Right ventricle myocardium inferior (tissue), 1 donor: ENCODE data around the gene HES7. TPM values are rescaled to one million over a fixed set of nuclear protein-coding genes. Genes with fewer than 3 reads are reported as not detected.
"Not testable (repeated sequence)": the region's sequence is repeated elsewhere in the genome, so short reads cannot be mapped to it uniquely, and the experiment has no call there.

ENCODE experiments used
- ATAC-seq: fragments of 200-7000 bp; cut with Tn5 transposase; one replicate; pipeline ENCODE4 v1.9.1; 2020; ENCODE audit warnings: mild to moderate bottlenecking, moderate library complexity
- DNase-seq: peaks from one replicate; pipeline ENCODE4 v3.0.0; 2021; ENCODE audit errors: missing footprints
- intact Hi-C: fragments of 100-400 bp; cut with DNase I; formaldehyde crosslinking; loops from one replicate; pipeline ENCODE4 v1.11.0; 2022
- long read RNA-seq: library from polyadenylated mRNA; unstranded; transcript quantifications from one replicate; pipeline ENCODE4 v2.0.0, GENCODE V29; 2021
- total RNA-seq: library from RNA; stranded (reverse); fragmentation: NEBNext Ultra II Directional; extraction: Animal tissue kit (Norgen Biotek cat#: 25700); gene quantifications from one replicate; pipeline ENCODE4 v1.2.1, GENCODE V29; 2021
- donor health status: DM: no; HTN: yes; CAD: no; lungs with severe emphysema.

The HES7 gene
- not detected for total RNA-seq
- long read RNA-seq: 0 reads

DNA sequence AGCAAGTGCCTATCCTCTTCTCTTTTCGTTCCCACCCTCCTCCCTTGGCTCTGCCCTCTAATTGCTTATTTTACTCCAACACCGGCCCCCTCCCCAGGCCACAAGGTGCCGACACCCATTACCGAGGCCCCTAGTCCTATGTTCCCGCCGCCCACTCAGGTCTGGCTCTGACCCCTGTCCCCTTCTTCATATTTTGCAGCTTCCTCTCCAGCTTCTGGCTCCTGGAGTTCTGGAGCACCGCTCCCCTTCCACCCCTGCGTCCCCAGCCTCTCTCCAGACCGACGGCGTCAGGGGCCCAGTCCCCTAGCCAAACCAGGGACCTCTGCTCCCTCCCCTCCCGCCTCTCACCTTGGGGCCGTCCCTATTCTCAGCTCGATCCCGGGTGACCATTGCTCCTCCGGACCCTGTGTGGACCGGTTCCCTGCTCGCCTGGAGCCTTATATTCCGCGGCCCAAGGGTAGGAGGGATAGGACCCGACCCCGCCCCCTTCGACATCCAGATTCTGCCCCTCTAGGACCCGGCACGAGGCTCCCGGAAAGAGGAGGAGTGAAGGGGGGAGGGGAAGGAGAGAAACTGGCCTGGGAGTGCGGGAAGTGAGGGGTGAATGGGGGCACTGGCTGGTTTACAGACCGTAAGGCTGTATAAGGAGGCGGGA is at the start of gene HES7:
HES7 (minus strand) TSS at position 412 of the 655 bp plus-strand sequence; CDS start at position 390, 22 bp downstream.
- DNase-seq: no peak
- intact Hi-C loops: no loop called here

DNA sequence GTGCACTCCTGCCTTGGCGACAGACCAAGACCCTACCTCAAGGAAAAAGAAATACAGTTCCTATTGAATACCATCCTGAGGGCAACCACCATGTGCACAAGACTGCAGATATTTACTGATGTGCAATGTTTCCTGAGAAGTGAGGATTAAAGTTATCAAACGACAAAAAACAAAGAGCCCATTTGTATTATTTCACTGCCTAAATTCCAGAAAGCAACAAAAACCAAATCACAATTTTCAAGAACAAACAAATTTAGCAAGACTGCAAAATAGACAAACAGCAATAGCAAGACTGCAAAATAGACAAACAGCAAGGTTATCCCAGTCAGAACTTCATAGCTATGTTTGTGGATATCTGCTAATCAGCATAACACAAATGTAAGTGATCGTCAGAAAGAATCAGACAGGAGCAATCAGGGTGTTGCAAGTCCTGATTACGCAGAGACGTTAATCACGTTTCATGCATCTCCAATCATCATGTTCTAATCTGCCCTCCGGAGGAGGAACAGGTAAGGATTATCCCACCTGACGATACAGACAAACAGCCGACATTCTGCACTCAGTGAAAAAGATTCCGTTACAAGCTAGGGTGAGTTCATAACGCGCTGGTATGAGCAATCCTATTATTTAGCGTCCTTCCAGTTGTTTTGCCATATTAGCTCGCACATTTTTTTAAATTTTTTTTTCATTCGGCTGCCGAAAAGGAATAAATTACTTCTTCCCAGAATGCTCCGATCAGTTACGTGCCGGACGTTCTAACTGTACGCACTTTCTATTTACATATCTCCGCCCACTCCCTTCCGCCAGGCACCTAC is 49.4 kb upstream of the HES7 start:
- ATAC-seq: peak; percentile 91
- intact Hi-C loops: no loop called here
- peak; percentile 75 for DNase-seq

More for the DNA sequence above, at the start of gene HES7:
- no peak for ATAC-seq

DNA sequence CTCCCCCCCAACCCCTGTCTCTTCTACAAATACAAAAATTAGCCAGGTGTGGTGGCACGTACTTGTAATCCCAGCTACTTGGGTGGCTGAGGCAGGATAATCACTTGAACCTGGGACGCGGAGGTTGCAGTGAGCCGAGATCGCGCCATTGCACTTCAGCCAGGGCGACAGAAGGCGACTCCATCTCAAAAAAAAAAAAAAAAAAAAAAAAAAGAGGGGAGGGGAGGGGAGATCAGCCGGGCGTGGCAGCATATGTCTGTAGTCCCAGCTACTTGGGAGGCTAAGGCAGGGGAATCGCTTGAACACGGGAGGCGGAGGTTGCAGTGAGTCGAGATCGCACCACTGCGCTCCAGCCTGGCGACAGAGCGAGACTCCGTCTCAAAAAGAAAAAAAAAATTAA is 46.3 kb upstream of the HES7 start:
- ATAC-seq, intact Hi-C loops: not testable (repeated sequence)
- peak; percentile 53 for DNase-seq

DNA sequence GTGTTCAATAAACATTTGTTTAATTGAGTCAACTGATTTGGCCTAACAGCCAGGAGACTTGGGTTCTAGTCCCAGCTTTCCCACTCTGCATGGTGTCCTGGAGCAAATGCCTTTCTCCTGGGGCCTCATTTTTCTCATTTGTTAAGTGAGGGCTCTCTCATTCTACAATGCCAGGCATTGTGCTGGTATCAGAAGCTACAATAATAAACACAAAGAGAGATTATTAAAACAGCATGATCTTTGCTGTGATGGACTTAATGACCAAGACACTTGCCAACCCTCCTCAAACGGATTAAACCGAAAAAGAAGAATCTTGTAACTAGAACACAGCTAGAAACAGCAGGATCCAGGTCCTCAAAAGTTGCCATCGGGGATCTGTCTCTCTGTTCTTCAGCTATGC is 43.6 kb upstream of the HES7 start:
- intact Hi-C loops: no loop called here
- ATAC-seq (no peak), DNase-seq (no peak)

DNA sequence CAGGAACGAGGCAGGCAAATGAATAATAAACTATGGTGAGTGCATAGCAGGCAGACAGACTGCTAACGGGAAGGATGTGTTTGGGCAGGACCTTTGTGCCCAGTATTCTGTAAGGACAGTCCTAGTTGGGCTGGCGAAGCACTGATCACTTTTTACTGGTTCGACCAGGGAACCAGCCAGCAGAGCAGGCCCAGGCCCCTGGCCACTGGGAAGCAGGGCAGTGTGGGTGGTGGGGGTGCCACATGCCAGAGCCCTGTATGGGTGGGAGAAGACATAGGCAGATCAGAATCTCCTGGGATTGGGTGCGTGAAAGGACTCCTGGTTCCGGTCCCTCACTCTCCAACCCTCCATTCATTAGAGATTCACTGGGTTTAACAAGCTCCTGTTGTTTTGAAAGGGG is 42.8 kb upstream of the HES7 start:
- intact Hi-C loops: no loop called here
- ATAC-seq (no peak), DNase-seq (peak; percentile 41)

DNA sequence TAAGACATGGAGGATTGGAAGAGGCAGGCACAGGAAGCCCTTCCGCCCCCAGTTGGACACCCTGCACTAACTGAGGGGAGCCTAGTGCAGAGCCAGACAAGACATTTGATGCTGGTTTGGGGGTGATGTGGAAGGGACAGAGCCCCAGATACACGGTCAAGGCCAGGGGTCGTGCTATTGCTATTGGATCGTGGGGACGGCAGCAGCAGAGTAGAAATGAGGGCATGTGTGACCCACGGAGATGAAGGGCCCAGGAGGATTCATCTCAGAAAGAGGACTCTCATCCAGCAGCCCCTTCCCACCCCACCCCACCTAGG is 40.9 kb upstream of the HES7 start:
- intact Hi-C loops: loop anchor here (2.0 kb wide), 1 partner anchor 22 kb away; no protein-coding TSS in a partner anchor
- no peak for ATAC-seq
- peak; percentile 33 for DNase-seq

DNA sequence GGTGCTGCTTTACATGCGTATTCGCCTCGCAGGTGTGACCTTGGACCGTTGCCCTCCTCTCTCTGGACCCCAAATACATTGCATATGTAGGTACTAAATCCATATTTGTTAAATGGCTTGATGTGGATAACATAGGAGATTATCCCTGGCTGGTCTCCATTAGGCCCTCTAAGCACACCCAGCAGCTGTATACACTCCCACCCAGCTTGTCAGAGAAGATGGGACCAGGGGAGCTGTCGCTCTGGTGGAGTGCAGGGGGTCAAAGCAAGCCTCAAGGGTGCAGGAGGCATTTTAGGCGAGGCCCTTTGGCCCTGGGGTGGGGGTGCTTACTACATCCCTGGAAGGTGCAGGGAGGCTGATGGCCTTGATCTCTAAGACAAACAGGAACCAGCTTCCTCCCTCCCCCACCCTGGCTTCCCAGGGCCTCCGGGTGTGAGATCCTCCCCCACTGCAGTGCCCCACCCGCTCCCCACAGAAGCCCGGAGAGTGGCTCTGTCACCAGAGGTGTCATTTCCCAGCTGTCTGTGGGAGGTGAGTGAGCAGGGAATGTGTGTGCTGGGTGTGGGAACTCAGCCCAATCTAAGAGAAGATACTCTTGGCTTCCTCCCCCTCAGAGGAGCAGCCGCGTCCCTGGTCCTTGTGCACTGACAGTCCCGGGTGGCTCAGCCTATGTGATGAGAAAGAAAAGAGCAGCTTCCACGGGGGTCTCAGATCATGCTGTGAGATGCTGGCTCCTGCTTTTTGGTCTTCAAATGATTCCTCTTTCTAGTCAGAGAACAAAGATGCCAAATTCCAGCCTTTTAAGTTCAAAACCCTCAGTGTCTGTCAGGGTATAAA is 40.3 kb upstream of the HES7 start:
- intact Hi-C loops: loop anchor here (2.0 kb wide), 1 partner anchor 23 kb away; no protein-coding TSS in a partner anchor
- DNase-seq (peak; percentile 89), ATAC-seq (peak; percentile 87)

DNA sequence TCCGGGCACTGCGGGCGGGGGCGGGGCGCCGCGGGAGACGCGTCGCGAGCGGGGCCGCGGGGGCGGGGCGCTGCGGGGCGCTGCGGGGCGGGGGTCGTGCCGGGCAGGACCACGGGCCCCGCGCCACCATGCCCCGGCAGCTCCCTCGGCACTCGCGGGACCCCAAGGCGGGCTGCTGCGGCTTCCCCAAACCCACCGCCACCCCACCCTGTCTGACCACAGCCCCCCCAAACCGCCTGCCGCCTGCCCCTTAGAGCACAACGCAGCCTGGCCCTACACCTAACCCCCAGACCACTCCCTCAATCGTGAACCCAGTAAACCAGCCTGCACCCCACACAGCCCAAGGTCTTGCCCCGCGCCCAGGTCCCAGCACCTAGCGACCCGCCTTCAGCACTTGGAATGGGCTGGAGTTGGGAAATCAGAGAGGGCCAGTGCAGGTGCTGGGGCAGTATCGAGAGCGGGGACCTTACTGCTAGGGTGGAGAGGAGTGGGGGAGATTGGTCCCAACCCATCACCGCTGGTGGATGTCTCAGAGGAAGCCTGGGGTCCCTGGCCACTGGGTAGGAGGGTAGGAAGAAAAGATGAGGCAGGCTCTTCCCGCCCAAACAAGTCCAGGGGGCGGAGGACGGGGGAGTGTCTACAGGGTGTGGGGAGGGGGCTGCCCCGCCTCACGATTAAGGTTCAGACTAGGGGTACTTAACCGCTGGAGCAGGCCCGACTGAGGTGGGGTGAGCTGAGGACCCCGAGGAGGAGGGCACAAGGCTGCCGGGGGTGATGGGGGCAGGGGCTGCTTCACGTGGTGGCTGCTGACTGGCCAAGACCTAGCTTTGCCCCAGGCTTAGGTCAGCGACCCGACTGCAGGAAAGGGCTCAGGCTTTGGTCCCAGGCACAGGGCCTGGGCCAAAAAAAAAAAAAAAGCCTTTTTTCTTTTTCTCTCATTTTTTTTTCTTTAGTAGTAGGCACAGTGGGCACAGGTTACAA is 39.4 kb upstream of the HES7 start:
- peak; percentile 56 for DNase-seq
- intact Hi-C loops: no loop called here
- ATAC-seq: peak; percentile 5

DNA sequence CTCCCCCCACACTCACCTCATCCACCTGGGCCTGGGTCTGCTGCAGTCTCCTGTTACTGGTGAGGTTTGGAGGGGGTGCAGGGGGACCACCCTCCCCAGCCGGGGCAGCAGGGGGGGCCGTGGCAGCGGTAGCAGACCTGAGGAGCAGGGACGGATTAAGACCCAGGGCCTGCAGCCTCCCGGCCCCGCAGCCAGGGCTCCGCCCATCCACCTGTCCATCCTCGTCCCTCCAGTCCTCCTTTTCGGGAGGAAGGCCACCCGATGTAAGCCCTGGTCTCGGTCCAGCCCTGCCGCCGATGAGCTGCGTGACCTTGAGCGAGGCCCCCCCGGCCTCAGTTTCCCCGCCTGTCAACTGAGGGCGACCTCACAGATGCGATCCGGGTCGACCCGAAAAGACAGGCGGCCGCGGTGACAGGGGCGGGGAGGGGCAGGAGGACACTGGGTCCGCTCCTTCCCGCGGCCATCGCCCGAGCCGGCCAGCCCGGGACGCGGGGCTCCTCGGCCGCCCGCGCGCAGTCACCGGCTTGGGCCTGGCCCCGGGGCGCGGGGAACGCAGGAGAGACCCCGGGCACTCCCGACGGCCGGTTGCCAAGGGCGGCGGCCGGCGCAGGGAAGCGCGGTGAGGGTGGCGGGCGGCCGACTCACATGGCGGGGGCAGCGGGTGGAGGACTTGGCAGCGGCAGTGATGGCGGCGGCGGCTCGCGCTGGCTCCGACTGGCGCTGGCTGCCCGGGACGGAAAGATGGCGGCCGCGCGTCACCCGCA is 38.5 kb upstream of the HES7 start, which contains the start of gene VAMP2:
VAMP2 (minus strand) TSS at position 716 of the 764 bp plus-strand sequence; CDS start at position 647, 69 bp downstream.
- peak; percentile 58 for ATAC-seq
- intact Hi-C loops: no loop called here
- peak; percentile 92 for DNase-seq

DNA sequence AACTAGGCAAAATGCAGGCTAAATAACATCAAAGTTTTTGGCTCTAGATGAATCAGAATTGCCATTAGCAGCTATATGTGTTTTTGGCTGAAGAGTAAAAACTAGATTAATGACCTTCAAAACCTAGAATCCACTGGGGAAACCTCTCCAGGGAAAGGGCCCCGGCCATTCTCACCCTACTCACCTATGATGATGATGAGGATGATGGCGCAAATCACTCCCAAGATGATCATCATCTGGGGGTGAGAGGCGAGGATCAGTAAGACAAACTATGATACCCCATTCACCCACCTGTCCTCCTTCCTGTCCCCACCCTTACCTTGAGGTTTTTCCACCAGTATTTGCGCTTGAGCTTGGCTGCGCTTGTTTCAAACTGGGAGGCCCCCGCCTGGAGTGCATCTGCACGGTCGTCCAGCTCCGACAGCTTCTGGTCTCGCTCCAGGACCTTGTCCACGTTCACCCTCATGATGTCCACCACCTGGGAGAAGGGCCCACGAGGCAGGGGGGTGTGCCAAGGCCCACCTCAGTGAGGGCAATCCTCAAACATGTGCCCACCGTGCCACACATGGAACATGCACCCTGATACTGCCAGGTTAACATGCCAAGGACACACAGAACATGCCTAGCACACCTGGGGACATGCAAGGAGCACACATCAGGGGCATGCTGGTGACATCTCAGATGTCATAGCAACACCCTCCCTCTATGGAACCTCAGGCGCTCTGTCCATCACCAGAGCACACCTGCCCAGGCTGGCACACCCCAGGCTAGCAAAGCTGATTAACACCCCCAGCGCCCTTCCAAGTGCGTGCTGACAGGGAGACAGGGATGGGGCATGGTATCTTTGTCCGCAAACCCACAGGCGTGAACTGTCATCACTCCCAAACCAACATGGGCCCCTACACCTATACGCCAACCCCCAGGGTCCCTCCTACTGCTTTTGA is 37.7 kb upstream of the HES7 start:
- ATAC-seq (no peak), DNase-seq (peak; percentile 62)
- intact Hi-C loops: no loop called here

DNA sequence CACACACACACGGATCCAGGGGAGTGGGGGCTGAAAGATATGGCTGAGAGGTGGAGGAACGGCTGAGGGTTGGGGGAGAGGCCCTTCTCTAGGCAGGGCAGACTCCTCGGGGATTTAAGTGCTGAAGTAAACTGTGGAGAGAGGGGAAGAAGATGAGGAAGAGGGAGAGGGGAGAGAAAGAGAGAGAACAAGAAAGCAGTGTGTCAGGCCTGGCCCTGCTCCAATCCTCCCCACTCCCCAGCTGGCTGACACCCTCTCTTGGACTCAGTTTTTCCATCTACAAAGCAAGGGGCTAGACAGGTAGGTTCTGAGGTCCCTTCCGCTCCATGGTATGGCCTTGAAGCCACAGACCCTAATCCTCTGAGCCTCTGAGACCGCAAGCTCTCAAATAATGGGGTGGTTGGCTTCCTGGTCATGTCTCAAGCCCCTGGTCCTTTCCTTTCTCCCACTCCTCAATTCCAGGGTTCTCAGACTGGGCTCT is 36.9 kb upstream of the HES7 start:
- ATAC-seq: no peak
- peak; percentile 25 for DNase-seq
- intact Hi-C loops: no loop called here

DNA sequence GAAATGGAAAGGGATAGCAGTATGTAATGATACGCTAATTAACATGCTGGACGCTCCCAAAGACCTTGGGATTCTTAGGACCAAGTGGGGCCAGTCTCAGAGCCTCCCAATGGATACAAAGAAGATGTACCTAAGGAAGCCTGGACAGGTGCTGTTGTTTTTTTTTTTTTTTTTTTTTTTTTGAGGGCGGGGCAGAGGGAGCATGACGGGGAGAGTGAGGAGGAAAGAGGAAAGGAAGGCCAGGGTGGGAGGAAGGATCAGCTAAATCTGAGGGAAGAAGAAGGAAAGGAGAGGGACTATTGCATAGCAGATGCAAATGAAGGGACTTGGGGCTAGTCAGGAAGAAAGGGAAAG is 36.3 kb upstream of the HES7 start:
- DNase-seq (no peak), ATAC-seq (no peak)
- intact Hi-C loops: no loop called here

DNA sequence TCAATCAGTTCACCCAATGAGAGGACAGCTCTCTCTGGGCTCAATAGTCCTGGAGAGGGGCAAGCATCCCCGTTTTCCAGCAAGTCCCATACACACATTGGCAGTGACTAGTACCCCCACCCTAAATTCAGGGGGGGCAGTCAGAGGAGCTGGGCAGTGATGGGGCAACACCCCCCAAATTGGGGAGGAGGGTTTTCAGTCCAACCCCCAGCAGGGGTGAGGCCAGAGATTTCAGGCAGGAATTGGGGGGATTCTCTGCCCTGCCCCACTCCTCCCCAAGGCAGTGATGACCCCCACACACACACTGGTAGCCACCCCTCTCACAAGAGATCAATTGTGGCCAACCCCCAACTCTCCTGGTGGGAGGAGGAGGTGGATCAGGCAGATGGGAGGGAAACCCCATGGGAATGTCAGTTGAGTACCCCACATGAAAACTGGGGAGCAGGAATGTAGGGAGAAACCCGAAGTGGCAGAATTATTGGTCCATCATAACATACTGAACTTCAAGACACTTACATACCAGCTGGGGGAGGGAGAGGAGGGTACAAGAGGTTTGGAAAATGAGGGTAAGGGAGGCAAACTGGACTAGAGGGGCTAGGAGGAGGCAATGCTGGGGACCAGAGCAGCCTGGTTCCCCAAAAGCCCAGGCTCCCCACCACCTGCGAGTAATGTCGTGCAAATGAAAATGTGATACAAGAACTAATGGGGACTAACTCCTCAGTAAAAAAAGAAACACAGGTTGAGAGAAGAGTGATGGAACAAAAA is 35.7 kb upstream of the HES7 start:
- DNase-seq (no peak), ATAC-seq (no peak)
- intact Hi-C loops: loop anchor here (1.0 to 10.0 kb wide), 2 partner anchors 39 to 305 kb away; partner anchors contain the start of genes CYB5D1, NAA38 and TMEM88

DNA sequence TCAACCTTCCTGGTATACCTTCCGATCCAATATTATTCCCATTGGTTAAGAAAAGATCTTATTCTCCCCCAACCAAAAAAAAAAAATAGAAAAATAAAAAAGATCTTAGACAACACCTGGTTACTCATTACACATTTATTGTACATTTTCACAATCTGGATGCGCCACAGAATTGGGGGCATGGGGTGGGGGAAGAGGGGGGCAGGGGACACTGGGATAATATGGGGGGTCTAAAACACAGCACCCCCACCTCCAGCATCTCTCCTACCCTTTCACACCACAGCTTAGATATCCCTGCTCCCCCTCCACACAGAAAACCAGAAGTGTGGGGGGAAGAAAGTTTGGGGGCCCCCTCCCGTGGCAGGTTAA is 35.1 kb upstream of the HES7 start:
- intact Hi-C loops: loop anchor here (1.0 to 10.0 kb wide), 2 partner anchors 39 to 304 kb away; partner anchors contain the start of genes CYB5D1, NAA38 and TMEM88
- ATAC-seq (no peak), DNase-seq (no peak)

DNA sequence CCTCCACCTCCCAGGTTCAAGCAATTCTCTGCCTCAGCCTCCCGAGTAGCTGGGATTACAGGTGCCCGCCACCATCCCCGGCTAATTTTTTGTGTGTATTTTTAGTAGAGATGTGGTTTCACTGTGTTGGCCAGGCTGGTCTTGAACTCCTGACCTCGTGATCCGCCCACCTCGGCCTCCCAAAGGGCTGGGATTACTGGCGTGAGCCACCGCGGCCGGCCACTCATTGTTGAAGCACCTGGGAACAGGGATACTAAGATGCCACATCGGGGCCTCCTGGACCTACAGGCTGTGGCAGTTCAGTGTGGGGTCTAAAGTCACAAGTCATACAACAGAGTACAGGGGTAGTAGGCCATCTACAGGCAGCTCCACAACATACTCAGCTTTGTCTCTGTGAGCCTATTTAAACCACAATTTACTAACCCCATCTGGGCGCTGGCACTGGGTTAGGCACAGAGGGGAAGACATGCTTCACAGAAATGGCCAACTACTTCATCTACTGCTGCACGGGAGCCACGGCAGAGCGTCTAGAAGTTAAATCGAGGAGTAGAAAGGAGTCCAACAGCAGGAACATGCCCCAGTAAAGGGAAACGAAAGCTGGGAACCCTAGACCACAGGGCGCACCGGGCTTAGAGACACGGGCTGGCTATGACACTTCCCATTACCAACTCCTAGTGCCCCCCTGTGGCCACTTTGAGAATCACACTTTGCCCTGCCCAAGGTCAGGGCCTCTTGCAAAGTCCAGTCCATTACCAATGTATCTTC is 34.5 kb upstream of the HES7 start:
- peak; percentile 18 for ATAC-seq
- intact Hi-C loops: loop anchor here (1.0 to 10.0 kb wide), 3 partner anchors 20 to 304 kb away; partner anchors contain the start of genes CYB5D1, NAA38 and TMEM88
- DNase-seq: peak; percentile 93
